Measurements from ENCODE around the gene ATP8A2. TPM values are rescaled to one million over a fixed set of nuclear protein-coding genes. Genes with fewer than 3 reads are reported as not detected.

The ATP8A2 gene
- total RNA-seq, 1 donor from 2014 or later = 2.1 TPM

GRCh38 chr13:25632166-25632888, 260.6 kb downstream of the ATP8A2 start:
- H3K4me3 ChIP-seq (ENCODE audit: low read length in 3 of 3) = no peak overlapping the region
- no peak overlapping the region for H3K27ac ChIP-seq (ENCODE audit: low read depth, low read length)
- no peaks in the 10 kb centered on the region for H3K9me3 ChIP-seq (ENCODE audit: control insufficient read depth in 3 of 3, low read length in 3 of 3)
- H3K4me1 ChIP-seq (ENCODE audit: control insufficient read depth in 3 of 3, insufficient read depth in 3 of 3, low read length in 3 of 3) = no peaks in the 10 kb centered on the region
- no peaks in the 10 kb centered on the region for H3K27me3 ChIP-seq (ENCODE audit: control insufficient read depth in 3 of 3, insufficient read depth in 3 of 3, low read length in 3 of 3)
- H3K36me3 ChIP-seq (ENCODE audit: control insufficient read depth in 3 of 3, insufficient read depth in 3 of 3, low read length in 3 of 3) = no peaks in the 10 kb centered on the region
- no peak overlapping the region for H3K9ac ChIP-seq (ENCODE audit: low read depth in 1 of 3, low read length in 3 of 3)

GRCh38 chr13:25633093-25633492, 261.3 kb downstream of the ATP8A2 start:
- Histone ChIP-seq H3K9ac (ENCODE audit: low read depth in 1 of 3, low read length in 3 of 3) (no peak overlapping the region), H3K36me3 (ENCODE audit: control insufficient read depth in 3 of 3, insufficient read depth in 3 of 3, low read length in 3 of 3) (no peaks in the 10 kb centered on the region), H3K27me3 (ENCODE audit: control insufficient read depth in 3 of 3, insufficient read depth in 3 of 3, low read length in 3 of 3) (no peaks in the 10 kb centered on the region), H3K4me1 (ENCODE audit: control insufficient read depth in 3 of 3, insufficient read depth in 3 of 3, low read length in 3 of 3) (no peaks in the 10 kb centered on the region), H3K4me3 (ENCODE audit: low read length in 3 of 3) (no peak overlapping the region), H3K9me3 (ENCODE audit: control insufficient read depth in 3 of 3, low read length in 3 of 3) (no peaks in the 10 kb centered on the region), H3K27ac (ENCODE audit: low read depth, low read length) (no peak overlapping the region)

- no peak overlapping the region for H3K4me3 ChIP-seq (ENCODE audit: low read length in 3 of 3)
- H3K27me3 ChIP-seq (ENCODE audit: control insufficient read depth in 3 of 3, insufficient read depth in 3 of 3, low read length in 3 of 3) = no peaks in the 10 kb centered on the region
- H3K27ac ChIP-seq (ENCODE audit: low read depth, low read length) = no peak overlapping the region
- no peaks in the 10 kb centered on the region for H3K36me3 ChIP-seq (ENCODE audit: control insufficient read depth in 3 of 3, insufficient read depth in 3 of 3, low read length in 3 of 3)
- no peak overlapping the region for H3K9ac ChIP-seq (ENCODE audit: low read depth in 1 of 3, low read length in 3 of 3)
- no peaks in the 10 kb centered on the region for H3K4me1 ChIP-seq (ENCODE audit: control insufficient read depth in 3 of 3, insufficient read depth in 3 of 3, low read length in 3 of 3)
- H3K9me3 ChIP-seq (ENCODE audit: control insufficient read depth in 3 of 3, low read length in 3 of 3) = peaks cover 0 to 3% (median 0%) of the 10 kb centered on the region in 3 donors
Observed at GRCh38 chr13:25645681-25646080, 273.9 kb downstream of the ATP8A2 start.

- H3K27ac ChIP-seq (ENCODE audit: low read depth, low read length) = no peak overlapping the region
Observed at GRCh38 chr13:25649001-25649633, 277.3 kb downstream of the ATP8A2 start.

GRCh38 chr13:25652764-25653163, 281.0 kb downstream of the ATP8A2 start:
- Histone ChIP-seq H3K27me3 (ENCODE audit: control insufficient read depth in 3 of 3, insufficient read depth in 3 of 3, low read length in 3 of 3) (no peaks in the 10 kb centered on the region), H3K9me3 (ENCODE audit: control insufficient read depth in 3 of 3, low read length in 3 of 3) (peaks cover 0 to 3% (median 0%) of the 10 kb centered on the region in 3 donors), H3K9ac (ENCODE audit: low read depth in 1 of 3, low read length in 3 of 3) (no peak overlapping the region), H3K36me3 (ENCODE audit: control insufficient read depth in 3 of 3, insufficient read depth in 3 of 3, low read length in 3 of 3) (no peaks in the 10 kb centered on the region), H3K4me1 (ENCODE audit: control insufficient read depth in 3 of 3, insufficient read depth in 3 of 3, low read length in 3 of 3) (peaks cover 0 to 6% (median 3%) of the 10 kb centered on the region in 3 donors), H3K4me3 (ENCODE audit: low read length in 3 of 3) (no peak overlapping the region), H3K27ac (ENCODE audit: low read depth, low read length) (no peak overlapping the region)

More at GRCh38 chr13:25649001-25649633, 277.3 kb downstream of the ATP8A2 start:
- Histone ChIP-seq H3K36me3 (ENCODE audit: control insufficient read depth in 3 of 3, insufficient read depth in 3 of 3, low read length in 3 of 3) (no peaks in the 10 kb centered on the region), H3K4me3 (ENCODE audit: low read length in 3 of 3) (no peak overlapping the region), H3K27me3 (ENCODE audit: control insufficient read depth in 3 of 3, insufficient read depth in 3 of 3, low read length in 3 of 3) (no peaks in the 10 kb centered on the region), H3K4me1 (ENCODE audit: control insufficient read depth in 3 of 3, insufficient read depth in 3 of 3, low read length in 3 of 3) (no peaks in the 10 kb centered on the region), H3K9ac (ENCODE audit: low read depth in 1 of 3, low read length in 3 of 3) (no peak overlapping the region), H3K9me3 (ENCODE audit: control insufficient read depth in 3 of 3, low read length in 3 of 3) (peaks cover 0 to 3% (median 0%) of the 10 kb centered on the region in 3 donors)

- no peaks in the 10 kb centered on the region for H3K36me3 ChIP-seq (ENCODE audit: control insufficient read depth in 3 of 3, insufficient read depth in 3 of 3, low read length in 3 of 3)
- no peak overlapping the region for H3K9ac ChIP-seq (ENCODE audit: low read depth in 1 of 3, low read length in 3 of 3)
- peaks cover 0 to 3% (median 0%) of the 10 kb centered on the region in 3 donors for H3K9me3 ChIP-seq (ENCODE audit: control insufficient read depth in 3 of 3, low read length in 3 of 3)
- no peak overlapping the region for H3K4me3 ChIP-seq (ENCODE audit: low read length in 3 of 3)
- H3K27ac ChIP-seq (ENCODE audit: low read depth, low read length) = peak overlapping the region; percentile 12
- H3K4me1 ChIP-seq (ENCODE audit: control insufficient read depth in 3 of 3, insufficient read depth in 3 of 3, low read length in 3 of 3) = peaks cover 0 to 11% (median 3%) of the 10 kb centered on the region in 3 donors
- no peaks in the 10 kb centered on the region for H3K27me3 ChIP-seq (ENCODE audit: control insufficient read depth in 3 of 3, insufficient read depth in 3 of 3, low read length in 3 of 3)
Observed at GRCh38 chr13:25654322-25654721, 282.5 kb downstream of the ATP8A2 start.

- no peaks in the 10 kb centered on the region for H3K9me3 ChIP-seq (ENCODE audit: control insufficient read depth in 3 of 3, low read length in 3 of 3)
- H3K36me3 ChIP-seq (ENCODE audit: control insufficient read depth in 3 of 3, insufficient read depth in 3 of 3, low read length in 3 of 3) = no peaks in the 10 kb centered on the region
- no peaks in the 10 kb centered on the region for H3K27me3 ChIP-seq (ENCODE audit: control insufficient read depth in 3 of 3, insufficient read depth in 3 of 3, low read length in 3 of 3)
- peaks cover 0 to 11% (median 3%) of the 10 kb centered on the region in 3 donors for H3K4me1 ChIP-seq (ENCODE audit: control insufficient read depth in 3 of 3, insufficient read depth in 3 of 3, low read length in 3 of 3)
- no peak overlapping the region for H3K4me3 ChIP-seq (ENCODE audit: low read length in 3 of 3)
- H3K27ac ChIP-seq (ENCODE audit: low read depth, low read length) = no peak overlapping the region
- H3K9ac ChIP-seq (ENCODE audit: low read depth in 1 of 3, low read length in 3 of 3) = no peak overlapping the region
Observed at GRCh38 chr13:25657157-25657556, 285.4 kb downstream of the ATP8A2 start.

GRCh38 chr13:25659091-25659795, 287.5 kb downstream of the ATP8A2 start:
- no peaks in the 10 kb centered on the region for H3K36me3 ChIP-seq (ENCODE audit: control insufficient read depth in 3 of 3, insufficient read depth in 3 of 3, low read length in 3 of 3)
- H3K9me3 ChIP-seq (ENCODE audit: control insufficient read depth in 3 of 3, low read length in 3 of 3) = no peaks in the 10 kb centered on the region
- no peak overlapping the region for H3K4me3 ChIP-seq (ENCODE audit: low read length in 3 of 3)
- peaks cover 0 to 11% (median 3%) of the 10 kb centered on the region in 3 donors for H3K4me1 ChIP-seq (ENCODE audit: control insufficient read depth in 3 of 3, insufficient read depth in 3 of 3, low read length in 3 of 3)
- peak overlapping the region in 1 of 3 donors; percentile 11 for H3K9ac ChIP-seq (ENCODE audit: low read depth in 1 of 3, low read length in 3 of 3)
- no peak overlapping the region for H3K27ac ChIP-seq (ENCODE audit: low read depth, low read length)
- H3K27me3 ChIP-seq (ENCODE audit: control insufficient read depth in 3 of 3, insufficient read depth in 3 of 3, low read length in 3 of 3) = no peaks in the 10 kb centered on the region

GRCh38 chr13:25660996-25661395, 289.2 kb downstream of the ATP8A2 start:
- Histone ChIP-seq H3K36me3 (ENCODE audit: control insufficient read depth in 3 of 3, insufficient read depth in 3 of 3, low read length in 3 of 3) (no peaks in the 10 kb centered on the region), H3K27ac (ENCODE audit: low read depth, low read length) (no peak overlapping the region), H3K4me3 (ENCODE audit: low read length in 3 of 3) (no peak overlapping the region), H3K9ac (ENCODE audit: low read depth in 1 of 3, low read length in 3 of 3) (no peak overlapping the region), H3K9me3 (ENCODE audit: control insufficient read depth in 3 of 3, low read length in 3 of 3) (no peaks in the 10 kb centered on the region), H3K27me3 (ENCODE audit: control insufficient read depth in 3 of 3, insufficient read depth in 3 of 3, low read length in 3 of 3) (no peaks in the 10 kb centered on the region), H3K4me1 (ENCODE audit: control insufficient read depth in 3 of 3, insufficient read depth in 3 of 3, low read length in 3 of 3) (peaks cover 0 to 4% (median 0%) of the 10 kb centered on the region in 3 donors)

GRCh38 chr13:25662516-25662915, 290.7 kb downstream of the ATP8A2 start:
- H3K9me3 ChIP-seq (ENCODE audit: control insufficient read depth in 3 of 3, low read length in 3 of 3) = no peaks in the 10 kb centered on the region
- H3K27me3 ChIP-seq (ENCODE audit: control insufficient read depth in 3 of 3, insufficient read depth in 3 of 3, low read length in 3 of 3) = no peaks in the 10 kb centered on the region
- H3K9ac ChIP-seq (ENCODE audit: low read depth in 1 of 3, low read length in 3 of 3) = no peak overlapping the region
- no peak overlapping the region for H3K27ac ChIP-seq (ENCODE audit: low read depth, low read length)
- no peaks in the 10 kb centered on the region for H3K36me3 ChIP-seq (ENCODE audit: control insufficient read depth in 3 of 3, insufficient read depth in 3 of 3, low read length in 3 of 3)
- no peak overlapping the region for H3K4me3 ChIP-seq (ENCODE audit: low read length in 3 of 3)
- peaks cover 0 to 4% (median 0%) of the 10 kb centered on the region in 3 donors for H3K4me1 ChIP-seq (ENCODE audit: control insufficient read depth in 3 of 3, insufficient read depth in 3 of 3, low read length in 3 of 3)
